ENCODE measurements around the gene RASGRP4. TPM values are rescaled to one million over a fixed set of nuclear protein-coding genes. Genes with fewer than 3 reads are reported as not detected.
A peak's percentile ranks its signal among the peaks of the same experiment; 100 is the strongest.

RASGRP4 gene
- total and polyA plus RNA-seq, 7 donors: 0.69 to 3.6 (median 3.0) TPM

GRCh38 chr19:38387550-38388348 lies 38.3 kb downstream of the RASGRP4 start, which contains the start of gene GGN:
Gene GGN, minus strand, starts transcription at chr19:38388034. Its CDS starts 773 bp downstream, at chr19:38387261.
- Histone ChIP-seq H3K27me3 (peaks cover 15 to 82% (median 64%) of the 10 kb centered on the region in 3 donors), H3K9me3 (no peaks in the 10 kb centered on the region), H3K4me3 (peak within 1 kb of the TSS; percentile 21 to 52 (median 38)), H3K27ac (peak within 1 kb of the TSS in 3 of 4 donors; percentile 27 to 77 (median 60)), H3K4me1 (peaks cover 0 to 37% (median 33%) of the 10 kb centered on the region in 4 donors), H3K36me3 (peaks cover 15 to 27% (median 16%) of the 10 kb centered on the region in 4 donors)
- intact Hi-C loops (cut with DNase I): no loop called here
- TF ChIP-seq CTCF (IDR thresholded peaks at IDR 0.05) (no peak), POLR2A (IDR thresholded peaks at IDR 0.05) (no peak), POLR2AphosphoS5 (IDR thresholded peaks at IDR 0.05) (peak in 3 of 4 donors; percentile 3 to 38 (median 30)), EP300 (IDR thresholded peaks at IDR 0.05) (no peak)
- peak; percentile 87 for DNase-seq
- WGBS, 2 donors: 1% methylated on average over 51 of the region's 51 CpGs

- WGBS, 2 donors: 4 to 7% methylated on average over 36 of the region's 36 CpGs
- peak overlapping the region in 2 of 4 donors; percentile 60 to 77 for H3K27ac ChIP-seq
- H3K36me3 ChIP-seq: peaks cover 21 to 34% (median 22%) of the 10 kb centered on the region in 4 donors
- intact Hi-C loops (cut with DNase I): no loop called here
- peaks cover 0 to 37% (median 33%) of the 10 kb centered on the region in 4 donors for H3K4me1 ChIP-seq
- H3K4me3 ChIP-seq: peak overlapping the region in 3 of 4 donors; percentile 32 to 52 (median 44)
- peaks cover 15 to 89% (median 69%) of the 10 kb centered on the region in 3 donors for H3K27me3 ChIP-seq
- DNase-seq: no peak
- TF ChIP-seq EP300 (IDR thresholded peaks at IDR 0.05) (no peak), POLR2AphosphoS5 (IDR thresholded peaks at IDR 0.05) (no peak), POLR2A (IDR thresholded peaks at IDR 0.05) (no peak), CTCF (IDR thresholded peaks at IDR 0.05) (no peak)
- no peaks in the 10 kb centered on the region for H3K9me3 ChIP-seq
Observed at GRCh38 chr19:38386971-38387549, 39.0 kb downstream of the RASGRP4 start.

GRCh38 chr19:38386300-38386970 lies 39.6 kb downstream of the RASGRP4 start:
- DNase-seq: no peak
- Histone ChIP-seq H3K4me3 (peak overlapping the region in 2 of 4 donors; percentile 44 to 52), H3K4me1 (peaks cover 0 to 37% (median 33%) of the 10 kb centered on the region in 4 donors)

More at GRCh38 chr19:38386300-38386970, 39.6 kb downstream of the RASGRP4 start:
- intact Hi-C loops (cut with DNase I): no loop called here
- peaks cover 15 to 95% (median 75%) of the 10 kb centered on the region in 3 donors for H3K27me3 ChIP-seq
- WGBS, 2 donors: 42 to 56% methylated on average over 61 of the region's 61 CpGs
- no peak overlapping the region for H3K27ac ChIP-seq
- TF ChIP-seq POLR2A (IDR thresholded peaks at IDR 0.05) (no peak), EP300 (IDR thresholded peaks at IDR 0.05) (no peak), POLR2AphosphoS5 (IDR thresholded peaks at IDR 0.05) (no peak), CTCF (IDR thresholded peaks at IDR 0.05) (no peak)
- peaks cover 27 to 40% (median 28%) of the 10 kb centered on the region in 4 donors for H3K36me3 ChIP-seq
- no peaks in the 10 kb centered on the region for H3K9me3 ChIP-seq
